ENCODE results near the gene NUDT16L1. TPM values are rescaled to one million over a fixed set of nuclear protein-coding genes. Genes with fewer than 3 reads are reported as not detected.

NUDT16L1 gene
- polyA plus RNA-seq, 1 donor (not counting 4 experiments of a cell fraction or from before 2014, with no cell fraction given): 23.0 TPM

DNA sequence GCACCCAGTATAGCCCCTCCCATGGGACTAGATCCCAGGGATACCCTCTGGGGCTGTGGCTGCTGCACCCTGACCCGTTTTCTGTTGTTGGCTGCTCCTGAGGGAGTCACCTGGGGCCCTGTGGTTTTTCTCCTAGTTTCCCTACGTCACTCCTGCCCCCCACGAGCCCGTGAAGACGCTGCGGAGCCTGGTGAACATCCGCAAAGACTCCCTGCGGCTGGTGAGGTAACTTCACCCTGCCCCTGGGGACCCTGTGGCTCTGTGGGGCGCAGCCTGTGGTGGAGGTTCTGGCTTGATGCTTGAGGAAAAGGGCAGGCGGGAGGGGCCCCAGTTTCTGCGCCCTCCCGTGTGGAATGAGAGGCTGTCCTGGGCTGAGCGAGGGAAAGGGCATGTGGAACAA, 41.5 kb upstream of the NUDT16L1 start:
- no peak overlapping the region for H3K9ac ChIP-seq (ENCODE audit: control insufficient read depth, extremely low read depth, insufficient read depth, low read length)
- DNase-seq (ENCODE audit: low read depth, low spot score) (no peak), FAIRE-seq (no peak)
- no peaks in the 10 kb centered on the region for H3K27me3 ChIP-seq (ENCODE audit: control insufficient read depth, extremely low read depth, insufficient read depth, low read length)
- no peak overlapping the region for H3K27ac ChIP-seq (ENCODE audit: control insufficient read depth, insufficient read depth, low read length)
- no peak overlapping the region for H3K4me2 ChIP-seq (ENCODE audit: control insufficient read depth, extremely low read depth, insufficient read depth, low read depth, low read length)
- H3K4me1 ChIP-seq (ENCODE audit: control insufficient read depth, extremely low read depth, insufficient read depth, low read length): no peaks in the 10 kb centered on the region
- H3K4me3 ChIP-seq (ENCODE audit: control insufficient read depth in 2 of 3, extremely low read depth in 1 of 3, insufficient read depth in 2 of 3, low read depth in 1 of 3, low read length in 3 of 3): no peak overlapping the region
- no peaks in the 10 kb centered on the region for H4K20me1 ChIP-seq (ENCODE audit: control insufficient read depth, extremely low read depth, insufficient read depth, low read length)
- dilution Hi-C loops (cut with MboI; ENCODE audit: extremely low pct_ligation_motif_present, low sequenced_read_pairs): no loop called here
- H3K9me1 ChIP-seq (ENCODE audit: control insufficient read depth, extremely low read depth, insufficient read depth, low read length): no peaks in the 10 kb centered on the region
- TF ChIP-seq CTCF (optimal IDR thresholded peaks at IDR 0.05 in 1 of 3, IDR thresholded peaks at IDR 0.05 in 1 of 3, conservative IDR thresholded peaks at IDR 0.05 in 1 of 3; ENCODE audit: extremely low read depth in 1 of 3, insufficient read depth in 2 of 3, low read length in 3 of 3): no peak
- no peak for TF ChIP-seq EZH2 (IDR thresholded peaks at IDR 0.05; ENCODE audit: low read length)
- peaks cover 12% of the 10 kb centered on the region for H3K79me2 ChIP-seq (ENCODE audit: control insufficient read depth, insufficient read depth, low read length)
- H3K9me3 ChIP-seq (ENCODE audit: control insufficient read depth, low read depth, low read length): no peaks in the 10 kb centered on the region
- H2AFZ ChIP-seq (ENCODE audit: control insufficient read depth, low read length): no peak overlapping the region
- peaks cover 19 to 44% of the 10 kb centered on the region in 2 experiments for H3K36me3 ChIP-seq (ENCODE audit: control insufficient read depth in 2 of 2, extremely low read depth in 1 of 2, insufficient read depth in 2 of 2, low read length in 2 of 2)

- peaks cover 5% of the 10 kb centered on the region for H3K79me2 ChIP-seq (ENCODE audit: control insufficient read depth, insufficient read depth, low read length)
- H4K20me1 ChIP-seq (ENCODE audit: control insufficient read depth, extremely low read depth, insufficient read depth, low read length): no peaks in the 10 kb centered on the region
- H2AFZ ChIP-seq (ENCODE audit: control insufficient read depth, low read length): no peak overlapping the region
- no peaks in the 10 kb centered on the region for H3K9me3 ChIP-seq (ENCODE audit: control insufficient read depth, low read depth, low read length)
- H3K4me1 ChIP-seq (ENCODE audit: control insufficient read depth, extremely low read depth, insufficient read depth, low read length): no peaks in the 10 kb centered on the region
- no peak for DNase-seq (ENCODE audit: low read depth, low spot score)
- no peak overlapping the region for H3K9ac ChIP-seq (ENCODE audit: control insufficient read depth, extremely low read depth, insufficient read depth, low read length)
- H3K36me3 ChIP-seq (ENCODE audit: control insufficient read depth in 2 of 2, extremely low read depth in 1 of 2, insufficient read depth in 2 of 2, low read length in 2 of 2): peaks cover 19 to 44% of the 10 kb centered on the region in 2 experiments
- H3K27me3 ChIP-seq (ENCODE audit: control insufficient read depth, extremely low read depth, insufficient read depth, low read length): no peaks in the 10 kb centered on the region
- H3K9me1 ChIP-seq (ENCODE audit: control insufficient read depth, extremely low read depth, insufficient read depth, low read length): no peaks in the 10 kb centered on the region
- H3K27ac ChIP-seq (ENCODE audit: control insufficient read depth, insufficient read depth, low read length): no peak overlapping the region
- no peak overlapping the region for H3K4me3 ChIP-seq (ENCODE audit: control insufficient read depth in 2 of 3, extremely low read depth in 1 of 3, insufficient read depth in 2 of 3, low read depth in 1 of 3, low read length in 3 of 3)
- H3K4me2 ChIP-seq (ENCODE audit: control insufficient read depth, extremely low read depth, insufficient read depth, low read depth, low read length): no peak overlapping the region
- TF ChIP-seq EZH2 (IDR thresholded peaks at IDR 0.05; ENCODE audit: low read length): no peak
- TF ChIP-seq CTCF (optimal IDR thresholded peaks at IDR 0.05 in 1 of 3, IDR thresholded peaks at IDR 0.05 in 1 of 3, conservative IDR thresholded peaks at IDR 0.05 in 1 of 3; ENCODE audit: extremely low read depth in 1 of 3, insufficient read depth in 2 of 3, low read length in 3 of 3): no peak
- dilution Hi-C loops (cut with MboI; ENCODE audit: extremely low pct_ligation_motif_present, low sequenced_read_pairs): no loop called here
- FAIRE-seq: no peak
Measured at GRCh38 chr16:4652561-4652960, 40.8 kb upstream of the NUDT16L1 start.
